Prostate gland (tissue), 2 donors: ENCODE measurements around the gene PTPRD.

Experiments
- CTCF ChIP-seq, 4 experiments: fragments of 200-600 bp in 2 of 4; fragments of 450-650 bp in 2 of 4; sonication (generic) in 2 of 4; IDR thresholded peaks; 1 replicate in 3 of 4; 2 replicates in 1 of 4; pipeline ENCODE4 v1.5.1; 2016 to 2019; ENCODE audit warnings: antibody characterized with exemption in 4 of 4, mild to moderate bottlenecking in 2 of 4, moderate library complexity in 2 of 4
- POLR2A ChIP-seq: fragments of 450-650 bp; IDR thresholded peaks from one replicate; pipeline ENCODE4 v1.6.1; 2016; ENCODE audit warnings: antibody characterized with exemption, mild to moderate bottlenecking
- POLR2AphosphoS5 ChIP-seq: sonication (generic); formaldehyde crosslinking; IDR thresholded peaks from one replicate; pipeline ENCODE4 v1.6.1; 2017; ENCODE audit warnings: antibody characterized with exemption

GRCh38 chr9:8764051-8764450 lies 1848.8 kb downstream of the PTPRD start:
- no peak for TF ChIP-seq POLR2A
- TF ChIP-seq CTCF (IDR thresholded peaks at IDR 0.05) = no peak
- TF ChIP-seq POLR2AphosphoS5 = no peak
